Body of pancreas (tissue), 4 donors: ENCODE results near the gene LRRFIP1. TPM values are rescaled to one million over a fixed set of nuclear protein-coding genes. Genes with fewer than 3 reads are reported as not detected.

Source experiments
- ATAC-seq: fragments of 150-250 bp; one replicate; pipeline ENCODE4 v1.9.1; 2016
- DNase-seq, 4 donors: peaks; one replicate each; pipeline ENCODE4 v3.0.0-alpha.2; 2019
- H3K27ac ChIP-seq, 4 donors: fragments of 200-600 bp; sonication (generic); 1 replicate in 3 of 4; 2 replicates in 1 of 4; pipeline versions ENCODE4 v1.5.1 to v1.6.1; 2016 to 2019; ENCODE audit warnings: mild to moderate bottlenecking in 1 of 4, mixed read lengths in 1 of 4, moderate library complexity in 1 of 4
- H3K27me3 ChIP-seq, 2 donors: fragments of 200-600 bp; sonication (generic); one replicate each; pipeline ENCODE4 v1.6.0; 2016; ENCODE audit warnings: mild to moderate bottlenecking in 1 of 2
- H3K36me3 ChIP-seq, 2 donors: fragments of 200-600 bp; sonication (generic); replicated peaks in 1 of 2; 2 replicates each; pipeline ENCODE4 v1.5.1; 2016; ENCODE audit warnings: low read depth in 2 of 2; ENCODE audit not compliant: insufficient read depth in 1 of 2
- H3K4me1 ChIP-seq: fragments of 200-600 bp; sonication (generic); one replicate; pipeline ENCODE4 v1.6.0; 2016
- H3K4me3 ChIP-seq, 2 donors: fragments of 200-600 bp; sonication (generic); 1 replicate in 1 of 2; 2 replicates in 1 of 2; pipeline ENCODE4 v1.5.1; 2016 to 2019
- H3K9me3 ChIP-seq, 3 donors: fragments of 200-600 bp; sonication (generic); 1 replicate in 2 of 3; 2 replicates in 1 of 3; pipeline ENCODE4 v1.5.1; 2016
- CTCF ChIP-seq, 7 experiments: fragments of 450-650 bp in 4 of 7; fragments of 200-600 bp in 3 of 7; sonication (generic) in 3 of 7; IDR thresholded peaks; one replicate each; pipeline ENCODE4 v1.5.1; 2016 to 2019; ENCODE audit warnings: antibody characterized with exemption in 7 of 7
- POLR2A ChIP-seq, 3 donors: fragments of 450-650 bp; IDR thresholded peaks; one replicate each; pipeline ENCODE4 v1.6.1; 2016; ENCODE audit warnings: antibody characterized with exemption in 3 of 3, mild to moderate bottlenecking in 2 of 3
- WGBS, 2 donors: methylation state at CpG; one replicate each; pipeline ENCODE4 v1.1.5; 2017; 5-methylcytosine and 5-hydroxymethylcytosine counted together
- intact Hi-C: fragments of 100-400 bp; cut with DNase I; formaldehyde crosslinking; loops from one replicate; pipeline ENCODE4 v1.15.1; 2023
- total RNA-seq, 2 donors: library from RNA; depleted of rRNA; stranded (reverse); fragments of >200 nt; gene quantifications; one replicate each; pipeline ENCODE4 v1.1.0, GENCODE V29; 2016

LRRFIP1 gene
- 10 to 100 TPM; 49.8 to 57.1 TPM for total RNA-seq

GRCh38 chr2:237627441-237628246 lies at the start of gene LRRFIP1:
Gene LRRFIP1 (plus strand): TSS chr2:237627587. CDS start chr2:237627645, 58 bp downstream.
- H3K4me3 ChIP-seq, result no peak within 1 kb of the TSS
- H3K4me1 ChIP-seq, result peaks cover 29% of the 10 kb centered on the region
- H3K27me3 ChIP-seq, result no peaks in the 10 kb centered on the region
- DNase-seq (peak; percentile 32 to 54 (median 50)), ATAC-seq (peak; percentile 79)
- peak in 2 of 3 donors; percentile 12 to 26 for TF ChIP-seq POLR2A (IDR thresholded peaks at IDR 0.05)
- peak in 2 of 7 experiments; percentile 15 to 19 for TF ChIP-seq CTCF (IDR thresholded peaks at IDR 0.05)
- intact Hi-C loops, result no loop called here
- no peaks in the 10 kb centered on the region for H3K36me3 ChIP-seq
- H3K27ac ChIP-seq, result peak within 1 kb of the TSS; percentile 41 to 60 (median 56)
- whole genome bisulfite sequencing, 2 donors, result 0 to 2% methylated on average over 7 to 72 of the region's 114 CpGs
- no peaks in the 10 kb centered on the region for H3K9me3 ChIP-seq

GRCh38 chr2:237577956-237578870 lies 49.2 kb upstream of the LRRFIP1 start:
- Histone ChIP-seq H3K9me3 (no peaks in the 10 kb centered on the region), H3K4me3 (no peak overlapping the region), H3K36me3 (no peaks in the 10 kb centered on the region), H3K27ac (no peak overlapping the region), H3K4me1 (peaks cover 18% of the 10 kb centered on the region), H3K27me3 (no peaks in the 10 kb centered on the region)
- intact Hi-C loops, result no loop called here
- ATAC-seq, result no peak
- 90 to 93% methylated on average over 26 of the region's 26 CpGs for WGBS, 2 donors
- no peak for DNase-seq
- no peak for TF ChIP-seq POLR2A (IDR thresholded peaks at IDR 0.05)
- no peak for TF ChIP-seq CTCF (IDR thresholded peaks at IDR 0.05)

- DNase-seq (no peak), ATAC-seq (no peak)
- Histone ChIP-seq H3K4me3 (no peak overlapping the region), H3K27ac (peak overlapping the region; percentile 63 to 80 (median 74)), H3K9me3 (no peaks in the 10 kb centered on the region), H3K27me3 (no peaks in the 10 kb centered on the region), H3K4me1 (peaks cover 22% of the 10 kb centered on the region), H3K36me3 (no peaks in the 10 kb centered on the region)
- intact Hi-C loops, result loop anchor here (10.0 kb wide), 1 partner anchor 163 kb away; no protein-coding TSS in a partner anchor
- TF ChIP-seq CTCF (IDR thresholded peaks at IDR 0.05) (no peak), POLR2A (IDR thresholded peaks at IDR 0.05) (no peak)
- 90 to 91% methylated on average over 6 of the region's 6 CpGs for WGBS, 2 donors
These were observed 46.1 kb upstream of the LRRFIP1 start for GRCh38 chr2:237581326-237581725.

- WGBS, 2 donors, result 28 to 50% methylated on average over 13 to 25 of the region's 25 CpGs
- Histone ChIP-seq H3K27me3 (no peaks in the 10 kb centered on the region), H3K9me3 (no peaks in the 10 kb centered on the region), H3K36me3 (no peaks in the 10 kb centered on the region), H3K4me3 (no peak overlapping the region), H3K27ac (peak overlapping the region; percentile 63 to 80 (median 74)), H3K4me1 (peaks cover 29% of the 10 kb centered on the region)
- peak in 2 of 3 donors; percentile 10 to 37 for TF ChIP-seq POLR2A (IDR thresholded peaks at IDR 0.05)
- TF ChIP-seq CTCF (IDR thresholded peaks at IDR 0.05), result peak in 5 of 7 experiments; percentile 19 to 39 (median 34)
- intact Hi-C loops, result loop anchor here (10.0 kb wide), 1 partner anchor 163 kb away; no protein-coding TSS in a partner anchor
- DNase-seq (peak; percentile 49 to 80 (median 75)), ATAC-seq (peak; percentile 81)
These were observed 45.3 kb upstream of the LRRFIP1 start for GRCh38 chr2:237581751-237582746.
